ENCODE measurements around the gene COL9A3. TPM values are rescaled to one million over a fixed set of nuclear protein-coding genes. Genes with fewer than 3 reads are reported as not detected.

The COL9A3 gene
- polyA plus RNA-seq, 5 donors = 47.6 to 102 (median 57.8) TPM

Other genes starting within 250 kb of the COL9A3 start
- gene SLCO4A1, start 174.5 kb upstream of the COL9A3 start, polyA plus RNA-seq (ENCODE audit: insufficient read depth in 1 of 5, insufficient read length in 5 of 5, low replicate concordance in 1 of 5) = under 1 TPM; 0.46 to 0.69 (median 0.54) TPM
- under 1 TPM; 0.04 to 0.16 (median 0.08) TPM for gene NTSR1, start 108.2 kb upstream of the COL9A3 start, polyA plus RNA-seq (ENCODE audit: insufficient read depth in 1 of 5, insufficient read length in 5 of 5, low replicate concordance in 1 of 5)
- 10 to 100 TPM; 12.3 to 17.1 (median 15.5) TPM for gene MRGBP, start 20.6 kb upstream of the COL9A3 start, polyA plus RNA-seq (ENCODE audit: insufficient read depth in 1 of 5, insufficient read length in 5 of 5, low replicate concordance in 1 of 5)
- 10 to 100 TPM; 19.3 to 38.0 (median 27.3) TPM for gene OGFR, start 12.2 kb upstream of the COL9A3 start, polyA plus RNA-seq (ENCODE audit: insufficient read depth in 1 of 5, insufficient read length in 5 of 5, low replicate concordance in 1 of 5)
- gene TCFL5, start 44.8 kb downstream of the COL9A3 start, polyA plus RNA-seq (ENCODE audit: insufficient read depth in 1 of 5, insufficient read length in 5 of 5, low replicate concordance in 1 of 5) = 10 to 100 TPM; 11.1 to 13.0 (median 11.5) TPM
- gene DIDO1, start 109.5 kb downstream of the COL9A3 start, polyA plus RNA-seq (ENCODE audit: insufficient read depth in 1 of 5, insufficient read length in 5 of 5, low replicate concordance in 1 of 5) = 10 to 100 TPM; 55.9 to 61.5 (median 58.6) TPM
- gene GID8, start 121.1 kb downstream of the COL9A3 start, polyA plus RNA-seq (ENCODE audit: insufficient read depth in 1 of 5, insufficient read length in 5 of 5, low replicate concordance in 1 of 5) = 10 to 100 TPM; 42.1 to 52.1 (median 45.8) TPM
- gene SLC17A9, start 135.7 kb downstream of the COL9A3 start, polyA plus RNA-seq (ENCODE audit: insufficient read depth in 1 of 5, insufficient read length in 5 of 5, low replicate concordance in 1 of 5) = 1 to 10 TPM; 1.6 to 4.5 (median 4.0) TPM
- not detected for gene BHLHE23, start 189.9 kb downstream of the COL9A3 start, polyA plus RNA-seq (ENCODE audit: insufficient read depth in 1 of 5, insufficient read length in 5 of 5, low replicate concordance in 1 of 5)

All from right lung (tissue), 5 donors.